Measurements from ENCODE around the gene SULT1C2. TPM values are rescaled to one million over a fixed set of nuclear protein-coding genes. Genes with fewer than 3 reads are reported as not detected.

SULT1C2 gene
- polyA plus RNA-seq, 1 experiment, result 0.04 TPM

GRCh38 chr2:108244667-108245414, 43.9 kb upstream of the SULT1C2 start:
- CTCF ChIA-PET, result no interaction called here
- Histone ChIP-seq H3K27me3 (ENCODE audit: control insufficient read depth, insufficient read depth, low read length) (no peaks in the 10 kb centered on the region), H3K9me3 (ENCODE audit: control insufficient read depth, insufficient read depth, low read length) (no peaks in the 10 kb centered on the region), H3K27ac (ENCODE audit: low read depth, low read length) (no peak overlapping the region), H3K4me3 (ENCODE audit: low read depth, low read length) (no peak overlapping the region)
- DNase-seq (ENCODE audit: low read depth, low spot score), result no peak
- POLR2A ChIA-PET, result no interaction called here
- no peak for TF ChIP-seq CTCF (IDR thresholded peaks at IDR 0.05; ENCODE audit: low read depth, low read length)

DNA sequence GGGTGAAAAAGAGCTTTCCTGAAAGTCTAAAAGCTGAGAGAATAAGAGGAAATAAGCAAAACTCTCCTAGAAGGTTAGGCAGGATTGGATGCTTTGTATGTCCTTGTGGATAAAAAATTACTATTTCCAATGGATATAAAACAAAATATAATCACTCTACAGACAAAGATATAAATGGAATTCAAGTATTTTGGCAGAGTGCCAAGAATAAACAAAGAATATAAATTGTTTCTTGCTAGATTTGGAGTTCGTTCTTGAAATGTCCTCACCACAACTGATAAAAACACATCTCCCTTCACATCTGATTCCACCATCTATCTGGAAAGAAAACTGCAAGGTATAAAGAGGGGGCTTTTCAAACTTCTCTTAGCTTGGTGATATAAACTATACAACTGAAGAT, 35.6 kb upstream of the SULT1C2 start:
- CTCF ChIA-PET, result no interaction called here
- no peak for DNase-seq (ENCODE audit: low read depth, low spot score)
- no peak overlapping the region for H3K4me3 ChIP-seq (ENCODE audit: low read depth, low read length)
- no peak overlapping the region for H3K27ac ChIP-seq (ENCODE audit: low read depth, low read length)
- POLR2A ChIA-PET, result no interaction called here
- TF ChIP-seq CTCF (IDR thresholded peaks at IDR 0.05; ENCODE audit: low read depth, low read length), result no peak
- H3K9me3 ChIP-seq (ENCODE audit: control insufficient read depth, insufficient read depth, low read length), result no peaks in the 10 kb centered on the region
- H3K27me3 ChIP-seq (ENCODE audit: control insufficient read depth, insufficient read depth, low read length), result no peaks in the 10 kb centered on the region

GRCh38 chr2:108257757-108258331, 30.9 kb upstream of the SULT1C2 start:
- ChIA-PET CTCF (no interaction called here), POLR2A (no interaction called here)
- TF ChIP-seq CTCF (IDR thresholded peaks at IDR 0.05; ENCODE audit: low read depth, low read length), result no peak
- Histone ChIP-seq H3K9me3 (ENCODE audit: control insufficient read depth, insufficient read depth, low read length) (no peaks in the 10 kb centered on the region), H3K4me3 (ENCODE audit: low read depth, low read length) (no peak overlapping the region), H3K27me3 (ENCODE audit: control insufficient read depth, insufficient read depth, low read length) (no peaks in the 10 kb centered on the region), H3K27ac (ENCODE audit: low read depth, low read length) (no peak overlapping the region)
- no peak for DNase-seq (ENCODE audit: low read depth, low spot score)

GRCh38 chr2:108260773-108261172, 27.9 kb upstream of the SULT1C2 start:
- Histone ChIP-seq H3K4me3 (ENCODE audit: low read depth, low read length) (no peak overlapping the region), H3K27me3 (ENCODE audit: control insufficient read depth, insufficient read depth, low read length) (no peaks in the 10 kb centered on the region), H3K9me3 (ENCODE audit: control insufficient read depth, insufficient read depth, low read length) (no peaks in the 10 kb centered on the region), H3K27ac (ENCODE audit: low read depth, low read length) (no peak overlapping the region)
- TF ChIP-seq CTCF (IDR thresholded peaks at IDR 0.05; ENCODE audit: low read depth, low read length), result no peak
- DNase-seq (ENCODE audit: low read depth, low spot score), result no peak
- POLR2A ChIA-PET, result no interaction called here
- CTCF ChIA-PET, result no interaction called here

DNA sequence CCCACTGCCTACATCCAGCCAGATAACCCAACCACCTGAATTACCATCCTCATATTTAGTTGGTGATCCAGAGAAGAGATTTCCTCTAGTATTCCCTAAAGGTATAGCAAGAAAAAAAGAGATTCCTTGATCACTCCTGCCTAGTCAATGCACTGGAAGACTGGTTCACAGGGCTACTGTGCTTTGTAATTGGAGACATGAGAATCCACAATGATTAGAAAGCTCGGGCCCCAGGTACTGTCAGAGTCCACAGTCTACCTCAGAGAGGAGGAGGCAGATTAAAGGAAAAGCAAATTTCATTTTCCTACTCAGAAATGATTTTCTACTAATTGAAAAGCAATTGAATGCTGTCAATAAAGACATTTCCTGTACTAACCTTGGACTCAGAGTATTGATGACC, 26.7 kb upstream of the SULT1C2 start:
- no peaks in the 10 kb centered on the region for H3K9me3 ChIP-seq (ENCODE audit: control insufficient read depth, insufficient read depth, low read length)
- POLR2A ChIA-PET, result no interaction called here
- CTCF ChIA-PET, result no interaction called here
- no peak for DNase-seq (ENCODE audit: low read depth, low spot score)
- no peak for TF ChIP-seq CTCF (IDR thresholded peaks at IDR 0.05; ENCODE audit: low read depth, low read length)
- H3K27ac ChIP-seq (ENCODE audit: low read depth, low read length), result no peak overlapping the region
- no peak overlapping the region for H3K4me3 ChIP-seq (ENCODE audit: low read depth, low read length)
- H3K27me3 ChIP-seq (ENCODE audit: control insufficient read depth, insufficient read depth, low read length), result no peaks in the 10 kb centered on the region
